Posterior vena cava (tissue), 2 donors: Measurements from ENCODE around the gene RASGRP2. TPM values are rescaled to one million over a fixed set of nuclear protein-coding genes. Genes with fewer than 3 reads are reported as not detected.

Experiments used
- DNase-seq: peaks from one replicate; pipeline ENCODE4 v3.0.0-alpha.2; 2020; ENCODE audit warnings: low spot score
- intact Hi-C, 2 donors: fragments of 100-400 bp; cut with DNase I; formaldehyde crosslinking; loops; one replicate each; pipeline versions ENCODE4 v1.14.1 to v1.14.2; 2022 to 2023
- total RNA-seq, 2 donors: library from RNA; stranded (reverse); fragmentation: NEBNext Ultra II Directional; extraction: Animal tissue kit (Norgen Biotek cat#: 25700); gene quantifications; one replicate each; pipeline ENCODE4 v1.2.1, GENCODE V29; 2021
- donor health status: DM: yes; HTN: yes; CAD: no.
- donor health status: DM: yes; HTN: yes; CAD: no.

The RASGRP2 gene
- total RNA-seq, 2 donors from 2014 or later = 41.3 to 49.6 TPM

GRCh38 chr11:64687643-64688533 lies 56.1 kb downstream of the RASGRP2 start:
- intact Hi-C loops = no loop called here
- DNase-seq = no peak

GRCh38 chr11:64687204-64687603 lies 56.7 kb downstream of the RASGRP2 start:
- intact Hi-C loops = no loop called here
- no peak for DNase-seq

DNA sequence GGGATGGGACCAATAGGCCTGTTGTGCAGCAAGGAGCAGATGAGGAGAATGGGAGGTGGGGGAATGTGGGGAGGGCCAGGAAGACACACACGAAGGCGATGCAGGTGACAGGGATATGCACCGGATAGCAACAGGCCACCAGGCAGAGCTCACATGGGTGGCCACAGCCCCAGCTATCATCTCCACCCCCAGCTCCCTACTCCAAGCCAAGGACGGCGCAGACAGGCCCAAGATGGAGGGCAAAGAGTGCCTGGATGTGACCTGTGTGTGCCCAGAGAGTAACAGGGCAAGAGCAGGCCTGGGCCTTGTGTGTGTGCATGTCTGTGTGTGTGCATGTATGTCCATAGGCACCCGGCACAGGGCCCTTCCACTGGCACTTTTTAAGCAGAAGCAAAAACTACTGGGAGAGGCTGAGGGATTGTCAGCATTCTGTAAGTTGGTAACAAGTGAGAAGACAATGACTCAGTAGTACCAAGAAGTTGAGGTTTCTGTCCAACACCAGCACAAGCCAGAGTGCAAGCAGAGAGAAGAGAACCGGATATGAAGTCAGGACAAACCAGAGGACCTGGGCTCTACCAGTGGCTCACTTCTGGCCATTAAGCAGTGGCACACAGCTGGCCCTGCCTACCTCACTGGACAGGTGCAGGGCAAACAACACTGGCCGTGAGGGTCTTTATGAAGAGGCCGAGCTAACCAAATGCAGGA lies 57.3 kb downstream of the RASGRP2 start:
- intact Hi-C loops = no loop called here
- DNase-seq = no peak

- intact Hi-C loops = no loop called here
- DNase-seq = no peak
Measured at GRCh38 chr11:64685536-64685935, 58.4 kb downstream of the RASGRP2 start.

DNA sequence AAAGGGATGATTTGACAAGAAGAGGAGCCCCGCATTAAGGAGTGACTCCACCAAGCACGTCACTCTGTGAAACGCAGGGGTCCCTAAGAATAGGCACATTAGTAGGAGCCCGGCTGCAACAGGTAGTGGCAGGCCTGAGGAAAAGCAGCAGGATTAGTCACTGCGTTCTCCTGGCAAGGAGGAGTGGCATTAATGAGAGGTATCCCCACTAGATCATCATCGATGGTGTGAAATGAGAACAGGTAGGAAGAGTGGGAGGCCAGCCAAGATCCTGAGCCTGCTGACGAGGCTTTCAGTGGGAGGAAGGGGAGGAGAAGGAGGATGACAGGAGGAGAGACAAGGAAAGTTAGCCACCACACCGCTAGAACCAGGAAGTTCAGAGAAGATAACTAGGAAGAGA lies 59.6 kb downstream of the RASGRP2 start:
- intact Hi-C loops = no loop called here
- no peak for DNase-seq

DNA sequence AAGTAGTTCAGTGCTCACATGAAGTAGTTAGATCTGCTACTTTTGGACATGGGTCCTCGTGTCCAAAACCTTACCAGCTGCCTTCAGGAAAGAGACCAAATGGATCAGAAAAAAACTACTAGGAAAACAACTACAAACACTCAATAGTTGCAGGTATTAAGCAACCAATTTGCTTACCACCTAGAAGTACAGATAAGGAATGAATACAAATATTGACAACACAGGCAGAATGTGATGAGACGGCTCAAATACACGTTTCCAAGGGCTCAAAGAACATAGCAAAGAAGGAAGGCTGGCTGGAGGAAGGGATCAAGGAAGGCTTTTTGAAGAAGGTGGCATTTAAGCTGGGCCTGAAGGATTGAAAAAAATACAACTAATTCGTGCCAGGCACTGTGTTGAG lies 62.8 kb downstream of the RASGRP2 start:
- intact Hi-C loops = no loop called here
- DNase-seq = no peak

- no peak for DNase-seq
- intact Hi-C loops = no loop called here
Measured at GRCh38 chr11:64679846-64680245, 64.1 kb downstream of the RASGRP2 start.

- intact Hi-C loops = no loop called here
- DNase-seq = no peak
Measured at GRCh38 chr11:64677441-64678023, 66.4 kb downstream of the RASGRP2 start.

Other genes with a start within 250 kb of the RASGRP2 start
- gene SLC22A11, start 188.2 kb downstream of the RASGRP2 start, total RNA-seq = under 1 TPM; 0.28 to 0.29 TPM
- not detected for gene SLC22A12, start 152.9 kb downstream of the RASGRP2 start, total RNA-seq
- 1 to 10 TPM; 7.9 to 8.8 TPM for gene NRXN2, start 20.9 kb downstream of the RASGRP2 start, total RNA-seq
- gene PYGM, start 15.8 kb upstream of the RASGRP2 start, total RNA-seq = 10 to 100 TPM; 19.3 to 43.2 TPM
- 100 to 1,000 TPM; 181 to 189 TPM for gene SF1, start 34.4 kb upstream of the RASGRP2 start, total RNA-seq
- 10 to 100 TPM; 13.2 to 14.7 TPM for gene MAP4K2, start 59.1 kb upstream of the RASGRP2 start, total RNA-seq
- gene MEN1, start 66.4 kb upstream of the RASGRP2 start, total RNA-seq = 1 to 10 TPM; 9.2 to 9.4 TPM
- under 1 TPM; 0.37 to 0.38 TPM for gene CDC42BPG, start 100.5 kb upstream of the RASGRP2 start, total RNA-seq
- gene EHD1, start 134.5 kb upstream of the RASGRP2 start, total RNA-seq = 100 to 1,000 TPM; 135 to 164 TPM
- 10 to 100 TPM; 12.3 to 14.9 TPM for gene ATG2A, start 173.1 kb upstream of the RASGRP2 start, total RNA-seq
- 10 to 100 TPM; 17.5 to 30.7 TPM for gene PPP2R5B, start 180.5 kb upstream of the RASGRP2 start, total RNA-seq
- not detected for gene GPHA2, start 191.8 kb upstream of the RASGRP2 start, total RNA-seq
- not detected for gene MAJIN, start 228.0 kb upstream of the RASGRP2 start, total RNA-seq